ENCODE results near the gene RPA1.

GRCh38 chr17:1865252-1866037 lies 35.6 kb downstream of the RPA1 start:
- TF ChIP-seq, protein P1, sequence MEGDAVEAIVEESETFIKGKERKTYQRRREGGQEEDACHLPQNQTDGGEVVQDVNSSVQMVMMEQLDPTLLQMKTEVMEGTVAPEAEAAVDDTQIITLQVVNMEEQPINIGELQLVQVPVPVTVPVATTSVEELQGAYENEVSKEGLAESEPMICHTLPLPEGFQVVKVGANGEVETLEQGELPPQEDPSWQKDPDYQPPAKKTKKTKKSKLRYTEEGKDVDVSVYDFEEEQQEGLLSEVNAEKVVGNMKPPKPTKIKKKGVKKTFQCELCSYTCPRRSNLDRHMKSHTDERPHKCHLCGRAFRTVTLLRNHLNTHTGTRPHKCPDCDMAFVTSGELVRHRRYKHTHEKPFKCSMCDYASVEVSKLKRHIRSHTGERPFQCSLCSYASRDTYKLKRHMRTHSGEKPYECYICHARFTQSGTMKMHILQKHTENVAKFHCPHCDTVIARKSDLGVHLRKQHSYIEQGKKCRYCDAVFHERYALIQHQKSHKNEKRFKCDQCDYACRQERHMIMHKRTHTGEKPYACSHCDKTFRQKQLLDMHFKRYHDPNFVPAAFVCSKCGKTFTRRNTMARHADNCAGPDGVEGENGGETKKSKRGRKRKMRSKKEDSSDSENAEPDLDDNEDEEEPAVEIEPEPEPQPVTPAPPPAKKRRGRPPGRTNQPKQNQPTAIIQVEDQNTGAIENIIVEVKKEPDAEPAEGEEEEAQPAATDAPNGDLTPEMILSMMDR (conservative IDR thresholded peaks at IDR 0.05) = peak; percentile 97
- TF ChIP-seq ZFX (IDR thresholded peaks at IDR 0.05) = no peak

Measured in C4-2B (cell line).